CD14-positive monocyte (primary cell): ENCODE measurements around the gene KCNG1. TPM values are rescaled to one million over a fixed set of nuclear protein-coding genes. Genes with fewer than 3 reads are reported as not detected.

ENCODE experiments used
- DNase-seq, 3 donors: peaks; one replicate each; pipeline ENCODE4 v3.0.0-alpha.2; 2011 to 2022
- H2AFZ ChIP-seq: 2 replicates; pipeline ENCODE4 v1.6.0; 2012; ENCODE audit warnings: mild to moderate bottlenecking, low read depth, low read length, inconsistent platforms; ENCODE audit not compliant: insufficient read depth, poor library complexity, severe bottlenecking
- H3K27ac ChIP-seq, 2 donors: 1 replicate in 1 of 2; 2 replicates in 1 of 2; pipeline ENCODE4 v1.5.1; 2012 to 2013; ENCODE audit warnings: low read length in 2 of 2, control low read depth in 1 of 2, inconsistent platforms in 1 of 2, low read depth in 1 of 2, mild to moderate bottlenecking in 1 of 2
- H3K27me3 ChIP-seq, 2 donors: one replicate each; pipeline versions ENCODE4 v1.6.0 to v1.6.1; 2011 to 2013; ENCODE audit warnings: low read length in 2 of 2; ENCODE audit not compliant: control insufficient read depth in 2 of 2, insufficient read depth in 2 of 2
- H3K36me3 ChIP-seq, 2 donors: replicated peaks in 1 of 2; 1 replicate in 1 of 2; 2 replicates in 1 of 2; pipeline versions ENCODE4 v1.5.1 to v1.6.1; 2012 to 2013; ENCODE audit warnings: low read length in 2 of 2, control low read depth in 1 of 2, inconsistent platforms in 1 of 2, mild to moderate bottlenecking in 1 of 2; ENCODE audit not compliant: insufficient read depth in 2 of 2, control insufficient read depth in 1 of 2
- H3K4me1 ChIP-seq, 2 donors: 1 replicate in 1 of 2; 2 replicates in 1 of 2; pipeline versions ENCODE4 v1.5.1 to v1.6.1; 2012 to 2013; ENCODE audit warnings: low read length in 2 of 2, control low read depth in 1 of 2, inconsistent platforms in 1 of 2, mild to moderate bottlenecking in 1 of 2, moderate library complexity in 1 of 2; ENCODE audit not compliant: insufficient read depth in 2 of 2, control insufficient read depth in 1 of 2
- H3K4me2 ChIP-seq: replicated peaks from 2 replicates; pipeline ENCODE3; 2012; ENCODE audit warnings: low read length, moderate library complexity, mild to moderate bottlenecking; ENCODE audit not compliant: poor library complexity, severe bottlenecking; ENCODE audit errors: extremely low read depth
- H3K4me3 ChIP-seq, 3 experiments: fragments of 200-600 bp in 1 of 3; sonication (generic) in 1 of 3; replicated peaks in 1 of 3; 1 replicate in 2 of 3; 2 replicates in 1 of 3; pipeline ENCODE4 v1.5.1; 2011 to 2013; ENCODE audit warnings: low read length in 3 of 3, mild to moderate bottlenecking in 3 of 3, control low read depth in 2 of 3, low read depth in 2 of 3, inconsistent platforms in 1 of 3, moderate library complexity in 1 of 3
- H3K79me2 ChIP-seq: 2 replicates; pipeline ENCODE4 v1.6.0; 2012; ENCODE audit warnings: mild to moderate bottlenecking, control low read depth, inconsistent platforms, low read length, moderate library complexity; ENCODE audit not compliant: insufficient read depth
- H3K9ac ChIP-seq: 2 replicates; pipeline ENCODE4 v1.6.0; 2017; ENCODE audit warnings: low read length, mild to moderate bottlenecking; ENCODE audit not compliant: insufficient read depth, poor library complexity, severe bottlenecking
- H3K9me3 ChIP-seq, 2 donors: replicated peaks in 1 of 2; 1 replicate in 1 of 2; 2 replicates in 1 of 2; pipeline versions ENCODE4 v1.5.1 to v1.6.1; 2012 to 2013; ENCODE audit warnings: low read length in 2 of 2, control low read depth in 1 of 2; ENCODE audit not compliant: control insufficient read depth in 1 of 2, insufficient read depth in 1 of 2
- H4K20me1 ChIP-seq: 2 replicates; pipeline ENCODE4 v1.6.0; 2012; ENCODE audit warnings: mild to moderate bottlenecking, low read length, control low read depth, moderate library complexity; ENCODE audit not compliant: insufficient read depth
- H3K27ac Mint-ChIP-seq, 7 donors: one replicate each; pipeline ENCODE4 v1.8.0; 2020; ENCODE audit warnings: mild to moderate bottlenecking in 7 of 7, mixed read lengths in 7 of 7, moderate library complexity in 6 of 7, inconsistent platforms in 2 of 7
- H3K27me3 Mint-ChIP-seq, 3 donors: one replicate each; pipeline ENCODE4 v1.8.0; 2021 to 2022; ENCODE audit warnings: low read depth in 3 of 3, mild to moderate bottlenecking in 3 of 3, mixed read lengths in 3 of 3, moderate library complexity in 3 of 3, inconsistent platforms in 1 of 3
- H3K36me3 Mint-ChIP-seq, 2 donors: one replicate each; pipeline ENCODE4 v1.8.0; 2020; ENCODE audit warnings: mixed read lengths in 2 of 2, inconsistent platforms in 1 of 2, mild to moderate bottlenecking in 1 of 2
- H3K4me1 Mint-ChIP-seq: one replicate; pipeline ENCODE4 v1.8.0; 2020; ENCODE audit warnings: mild to moderate bottlenecking, mixed read lengths
- H3K4me3 Mint-ChIP-seq, 2 donors: one replicate each; pipeline ENCODE4 v1.8.0; 2020; ENCODE audit warnings: mild to moderate bottlenecking in 2 of 2, mixed read lengths in 2 of 2, moderate library complexity in 1 of 2
- H3K9me3 Mint-ChIP-seq, 7 donors: one replicate each; pipeline ENCODE4 v1.8.0; 2020 to 2022; ENCODE audit warnings: mixed read lengths in 7 of 7, mild to moderate bottlenecking in 6 of 7, moderate library complexity in 6 of 7, inconsistent platforms in 2 of 7
- CTCF ChIP-seq: fragments of 200-600 bp; IDR thresholded peaks from one replicate; pipeline ENCODE4 v1.8.0; 2022; ENCODE audit warnings: antibody characterized with exemption, mild to moderate bottlenecking
- WGBS: methylation state at CpG from one replicate; pipeline ENCODE4 v1.1.5; 2013; ENCODE audit warnings: missing lambda C conversion rate; ENCODE audit not compliant: insufficient coverage; 5-methylcytosine and 5-hydroxymethylcytosine counted together
- intact Hi-C, 2 donors: fragments of 100-400 bp; cut with micrococcal nuclease; formaldehyde crosslinking; loops; one replicate each; pipeline versions ENCODE4 v1.15.0 to v1.15.1; 2023
- polyA plus RNA-seq, 3 donors: library from polyadenylated mRNA; depleted of rRNA in 1 of 3; unstranded in 2 of 3; stranded (reverse) in 1 of 3; fragments of 300-500 nt in 2 of 3; fragments of >200 nt in 1 of 3; fragmentation: Illumina TruSeq in 2 of 3; gene quantifications; 1 replicate in 2 of 3; 2 replicates in 1 of 3; pipeline ENCODE4 v1.2.3, GENCODE V29; 2012 to 2021

The KCNG1 gene
- polyA plus RNA-seq, 3 donors: 0.04 TPM; not detected in 2

GRCh38 chr20:51061418-51062045, 38.6 kb upstream of the KCNG1 start:
- no peak overlapping the region for H3K9ac ChIP-seq
- H3K27ac ChIP-seq: no peak overlapping the region
- no peaks in the 10 kb centered on the region for H3K9me3 ChIP-seq
- H3K4me2 ChIP-seq: no peak overlapping the region
- no peak overlapping the region for H3K4me3 ChIP-seq
- H3K27me3 Mint-ChIP-seq: peaks cover 18 to 39% (median 21%) of the 10 kb centered on the region in 3 donors
- no peaks in the 10 kb centered on the region for H3K36me3 ChIP-seq
- 82% methylated on average over 3 of the region's 5 CpGs for WGBS
- intact Hi-C loops: no loop called here
- DNase-seq: no peak
- H3K4me1 Mint-ChIP-seq: no peaks in the 10 kb centered on the region
- peaks cover 0 to 8% (median 1%) of the 10 kb centered on the region in 7 donors for H3K9me3 Mint-ChIP-seq
- no peak overlapping the region for H3K4me3 Mint-ChIP-seq
- H3K79me2 ChIP-seq: no peaks in the 10 kb centered on the region
- H3K27ac Mint-ChIP-seq: no peak overlapping the region
- peaks cover 2 to 19% of the 10 kb centered on the region in 2 donors for H3K27me3 ChIP-seq
- no peak for TF ChIP-seq CTCF
- no peaks in the 10 kb centered on the region for H3K4me1 ChIP-seq
- H2AFZ ChIP-seq: no peak overlapping the region
- no peaks in the 10 kb centered on the region for H3K36me3 Mint-ChIP-seq
- H4K20me1 ChIP-seq: no peaks in the 10 kb centered on the region

GRCh38 chr20:51060301-51060700, 37.4 kb upstream of the KCNG1 start:
- Histone ChIP-seq H3K36me3 (no peaks in the 10 kb centered on the region), H3K9me3 (no peaks in the 10 kb centered on the region), H3K4me2 (no peak overlapping the region), H3K79me2 (no peaks in the 10 kb centered on the region), H3K9ac (no peak overlapping the region), H3K27ac (no peak overlapping the region), H2AFZ (no peak overlapping the region), H3K4me3 (no peak overlapping the region), H4K20me1 (no peaks in the 10 kb centered on the region), H3K4me1 (no peaks in the 10 kb centered on the region), H3K27me3 (peaks cover 2 to 19% of the 10 kb centered on the region in 2 donors)
- Mint-ChIP-seq H3K27ac (no peak overlapping the region), H3K27me3 (peaks cover 16 to 35% (median 24%) of the 10 kb centered on the region in 3 donors), H3K9me3 (peaks cover 0 to 9% (median 2%) of the 10 kb centered on the region in 7 donors), H3K4me1 (no peaks in the 10 kb centered on the region), H3K36me3 (no peaks in the 10 kb centered on the region), H3K4me3 (no peak overlapping the region)
- TF ChIP-seq CTCF: no peak
- 90% methylated on average over 5 of the region's 5 CpGs for WGBS
- no peak for DNase-seq
- intact Hi-C loops: no loop called here
